H1 (cell line): ENCODE data around the gene RPS6KA4. TPM values are rescaled to one million over a fixed set of nuclear protein-coding genes. Genes with fewer than 3 reads are reported as not detected.

Experiments
- HDAC6 ChIP-seq: IDR thresholded peaks from one replicate; pipeline ENCODE4 v1.7.1; 2012; ENCODE audit warnings: low read depth, mild to moderate bottlenecking, inconsistent platforms, low read length, moderate library complexity
- NRF1 ChIP-seq: IDR thresholded peaks from 2 replicates; pipeline ENCODE4 v1.6.1; 2011; ENCODE audit warnings: mild to moderate bottlenecking, low read depth, low read length, improper control_type of control experiment
- POU5F1 ChIP-seq: IDR thresholded peaks from 2 replicates; pipeline ENCODE4 v1.6.1; 2011; ENCODE audit warnings: low read depth, mild to moderate bottlenecking, low read length, moderate library complexity
- RBBP5 ChIP-seq: IDR thresholded peaks from 2 replicates; pipeline ENCODE4 v1.7.1; 2012; ENCODE audit warnings: low read depth, mild to moderate bottlenecking, inconsistent platforms, low read length, moderate library complexity, borderline replicate concordance
- SUZ12 ChIP-seq: fragments of 200-600 bp; sonication (generic); IDR thresholded peaks from 2 replicates; pipeline ENCODE4 v1.6.1; 2012; ENCODE audit warnings: mild to moderate bottlenecking, inconsistent platforms, low read length, moderate library complexity, mixed read lengths
- TAF7 ChIP-seq: optimal IDR thresholded peaks from 2 replicates; pipeline ENCODE3; 2011; ENCODE audit warnings: low read depth, mild to moderate bottlenecking, inconsistent platforms, low read length, moderate library complexity, borderline replicate concordance
- polyA plus RNA-seq, 7 experiments: library from polyadenylated mRNA; depleted of rRNA in 3 of 7; stranded (reverse) in 5 of 7; unstranded in 2 of 7; fragments of >200 nt in 5 of 7; fragments of 200-250 nt in 2 of 7; gene quantifications; 1 replicate in 5 of 7; 2 replicates in 1 of 7; 4 replicates in 1 of 7; pipeline versions ENCODE4 v1.2.1 to v1.2.3, GENCODE V29; 2011 to 2013; ENCODE audit warnings: missing spikeins in 2 of 7, mixed read lengths in 2 of 7
- total RNA-seq: library from RNA; stranded (reverse); fragmentation: NEBNext Ultra II Directional; extraction: Animal tissue kit (Norgen Biotek cat#: 25700); gene quantifications from 2 replicates; pipeline ENCODE4 v1.2.1, GENCODE V29; 2021
- TF ChIP-seq, protein P1 (sequence below): IDR thresholded peaks from 2 replicates; pipeline ENCODE4 v1.6.1; 2012; ENCODE audit warnings: inconsistent platforms

The RPS6KA4 gene
- total and polyA plus RNA-seq, 2 of the 8 experiments (the other 6 are each of a cell fraction or from before 2014, with no cell fraction given) = 8.2 to 12.6 TPM

DNA sequence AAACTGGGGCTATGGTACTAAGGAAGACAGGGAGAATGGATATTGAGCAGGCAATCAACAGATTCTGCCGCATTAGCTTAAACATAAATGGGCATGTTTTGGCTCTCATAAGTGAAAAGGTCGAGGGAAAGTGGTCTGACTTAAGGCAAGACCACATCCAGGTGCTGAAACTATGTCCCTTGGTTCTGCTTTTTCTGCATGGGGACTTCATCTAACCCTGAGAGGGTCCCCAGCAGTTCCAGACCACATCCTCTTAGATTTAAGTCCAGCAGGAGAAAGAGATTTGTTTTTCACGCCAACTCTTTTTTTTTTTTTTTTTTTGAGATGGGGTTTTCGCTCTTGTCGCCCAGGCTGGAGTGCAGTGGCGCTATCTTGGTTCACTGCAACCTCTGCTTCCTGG lies 5.5 kb downstream of the RPS6KA4 start (continued):
- TF ChIP-seq HDAC6 = no peak
- no peak for TF ChIP-seq NRF1
- TF ChIP-seq TAF7 = no peak
- no peak for TF ChIP-seq SUZ12
- TF ChIP-seq, protein P1, sequence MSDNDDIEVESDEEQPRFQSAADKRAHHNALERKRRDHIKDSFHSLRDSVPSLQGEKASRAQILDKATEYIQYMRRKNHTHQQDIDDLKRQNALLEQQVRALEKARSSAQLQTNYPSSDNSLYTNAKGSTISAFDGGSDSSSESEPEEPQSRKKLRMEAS = no peak
- no peak for TF ChIP-seq POU5F1
- no peak for TF ChIP-seq RBBP5
- TF ChIP-seq, all 59 proteins: peak for 0
